ENCODE results near the gene TK1.

TK1 gene

GRCh38 chr17:78133971-78134898 lies 52.6 kb downstream of the TK1 start:
- peak in 1 of 2 experiments; percentile 64 for DNase-seq (ENCODE audit: low read depth in 2 of 2)

GRCh38 chr17:78133179-78133951 lies 53.5 kb downstream of the TK1 start:
- DNase-seq (ENCODE audit: low read depth in 2 of 2): no peak

- no peak for DNase-seq (ENCODE audit: low read depth in 2 of 2)
These were observed 54.1 kb downstream of the TK1 start for GRCh38 chr17:78132767-78133178.

GRCh38 chr17:78132084-78132676 lies 54.7 kb downstream of the TK1 start:
- DNase-seq (ENCODE audit: low read depth in 2 of 2): no peak

- no peak for DNase-seq (ENCODE audit: low read depth in 2 of 2)
These were observed 55.4 kb downstream of the TK1 start for GRCh38 chr17:78131172-78132083.

- DNase-seq (ENCODE audit: low read depth in 2 of 2): peak in 1 of 2 experiments; percentile 66
These were observed 56.3 kb downstream of the TK1 start, which contains the start of gene TMC8 for GRCh38 chr17:78130437-78131101. Gene TMC8 (plus strand): TSS chr17:78130771. CDS start chr17:78131589, 818 bp downstream.

- no peak for DNase-seq (ENCODE audit: low read depth in 2 of 2)
These were observed 56.8 kb downstream of the TK1 start for GRCh38 chr17:78130090-78130436.

GRCh38 chr17:78129351-78130089 lies 57.3 kb downstream of the TK1 start:
- no peak for DNase-seq (ENCODE audit: low read depth in 2 of 2)

- no peak for DNase-seq (ENCODE audit: low read depth in 2 of 2)
These were observed 58.1 kb downstream of the TK1 start, which contains the start of gene TMC6 for GRCh38 chr17:78128551-78129350. Gene TMC6 (minus strand): TSS chr17:78128755. CDS start chr17:78126832, 1,923 bp downstream.

- DNase-seq (ENCODE audit: low read depth in 2 of 2): no peak
These were observed 58.8 kb downstream of the TK1 start for GRCh38 chr17:78127888-78128550.

GRCh38 chr17:78127239-78127887 lies 59.5 kb downstream of the TK1 start:
- no peak for DNase-seq (ENCODE audit: low read depth in 2 of 2)

GRCh38 chr17:78126895-78127238 lies 60.0 kb downstream of the TK1 start:
- no peak for DNase-seq (ENCODE audit: low read depth in 2 of 2)

GRCh38 chr17:78125976-78126894 lies 60.6 kb downstream of the TK1 start:
- no peak for DNase-seq (ENCODE audit: low read depth in 2 of 2)

GRCh38 chr17:78125138-78125913 lies 61.5 kb downstream of the TK1 start:
- no peak for DNase-seq (ENCODE audit: low read depth in 2 of 2)

- no peak for DNase-seq (ENCODE audit: low read depth in 2 of 2)
These were observed 62.1 kb downstream of the TK1 start for GRCh38 chr17:78124836-78125137.

Measured in stimulated activated CD4-positive, alpha-beta T cell treated with anti-CD3 and anti-CD28 coated beads, Interleukin-12 subunit alpha, Interleukin-12 subunit beta, amount 100 ng/mL, for 24 hours (primary cell).